ENCODE measurements around the gene RPTOR.

Gene RPTOR

GRCh38 chr17:81013642-81014041, 469.0 kb downstream of the RPTOR start:
- DNase-seq, result no peak

- DNase-seq, result no peak
These were observed 470.5 kb downstream of the RPTOR start for GRCh38 chr17:81015136-81015535.

All from DMS 273 treated with DMSO at 0.1 percent for 48 hours (cell line).